GM21367 (cell line): ENCODE measurements around the gene ANKRD23.

Source experiments
- ATAC-seq: cut with Tn5 transposase; IDR thresholded peaks from one replicate; pipeline ENCODE4 v1.9.1; 2021; ENCODE audit not compliant: unreplicated experiment

ANKRD23 gene

GRCh38 chr2:96877631-96878092, 33.8 kb upstream of the ANKRD23 start:
- ATAC-seq, result no peak

- no peak for ATAC-seq
Measured at GRCh38 chr2:96877042-96877451, 33.2 kb upstream of the ANKRD23 start.

- ATAC-seq, result no peak
Measured at GRCh38 chr2:96876269-96877041, 32.6 kb upstream of the ANKRD23 start.

DNA sequence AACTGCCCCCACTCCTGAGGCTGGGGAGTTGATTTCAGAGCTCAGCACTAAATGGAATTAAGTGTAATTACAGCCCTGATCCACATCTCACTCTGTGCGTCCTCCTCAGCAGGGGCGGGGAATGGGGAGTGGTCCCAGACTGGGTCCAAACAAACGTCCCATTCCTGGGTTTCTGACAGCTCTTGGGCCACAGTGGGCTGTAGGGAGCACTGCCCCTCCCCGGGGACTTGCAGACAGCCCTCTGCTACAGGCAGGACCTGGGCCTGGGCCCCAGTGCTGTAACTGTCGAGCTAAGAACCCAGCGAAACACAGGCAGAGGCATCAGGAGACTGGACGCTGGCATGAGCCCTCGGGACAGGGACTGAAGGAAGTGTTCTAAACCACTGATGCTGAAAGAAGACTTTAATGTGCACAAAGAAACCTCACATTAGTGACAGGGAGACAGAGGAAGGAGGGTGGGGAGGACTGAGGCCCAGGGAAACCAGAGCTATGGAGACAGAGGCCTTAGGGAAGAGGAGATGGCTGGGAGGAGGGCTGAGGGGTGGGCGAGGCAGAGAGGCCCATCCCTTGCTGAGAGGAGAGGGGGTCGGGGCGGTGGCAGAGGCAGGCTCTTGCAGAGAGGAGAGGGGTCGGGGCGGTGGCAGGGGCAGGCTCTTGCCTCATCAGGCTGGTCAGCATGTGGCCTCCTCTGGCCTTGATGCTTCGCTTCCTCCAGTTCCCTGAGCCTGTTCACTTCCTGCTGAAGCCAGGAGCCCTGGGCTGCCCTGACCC, 31.9 kb upstream of the ANKRD23 start:
- ATAC-seq, result no peak

- ATAC-seq, result no peak
Measured at GRCh38 chr2:96874198-96874831, 30.5 kb upstream of the ANKRD23 start.

GRCh38 chr2:96873651-96874096, 29.9 kb upstream of the ANKRD23 start:
- ATAC-seq, result no peak

- no peak for ATAC-seq
Measured at GRCh38 chr2:96872591-96873349, 28.9 kb upstream of the ANKRD23 start.

- no peak for ATAC-seq
Measured at GRCh38 chr2:96870626-96871255, 26.9 kb upstream of the ANKRD23 start.

DNA sequence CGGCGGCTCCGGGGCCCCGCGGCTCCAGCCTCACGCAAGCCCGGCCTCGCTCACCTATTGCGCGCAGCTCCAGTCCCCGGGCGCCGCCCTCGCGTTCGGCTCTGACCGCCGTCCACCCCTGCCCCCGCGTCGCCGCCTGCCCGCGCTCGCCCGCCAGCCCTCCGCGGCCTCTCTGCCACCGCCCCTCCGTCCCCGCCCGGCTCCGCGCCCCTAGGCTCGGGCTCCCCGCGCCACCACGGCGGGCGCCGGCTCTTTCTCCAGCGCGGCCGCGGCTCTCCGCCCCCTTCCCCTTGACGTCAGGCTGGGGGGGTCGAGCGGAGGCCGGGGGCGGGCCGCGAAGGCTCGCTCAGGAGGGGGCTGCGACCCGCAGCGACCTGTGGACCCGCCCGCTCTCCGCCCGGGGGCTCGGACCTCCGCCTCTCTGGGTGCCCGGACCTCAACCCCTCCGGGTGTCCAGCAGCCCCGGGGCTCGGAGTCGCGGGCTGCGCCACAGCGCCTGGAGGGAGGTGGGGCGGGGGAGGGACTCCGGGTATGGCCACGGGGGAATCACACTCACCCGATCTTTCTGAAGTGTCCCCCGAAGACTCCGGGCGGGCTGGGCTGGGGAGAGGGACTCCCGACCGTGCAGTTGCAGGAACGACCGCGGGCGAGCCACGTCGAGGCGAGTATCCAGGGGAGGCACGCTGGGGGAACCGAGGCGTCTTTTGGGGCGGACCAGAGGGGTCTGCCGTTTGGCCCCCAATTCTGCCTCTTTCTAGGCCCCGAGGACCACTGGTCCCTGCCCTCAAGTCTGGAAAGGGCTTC, 26.2 kb upstream of the ANKRD23 start, which contains the start of gene SEMA4C:
TSS of gene SEMA4C (minus strand) at position 259 of the 804 bp plus-strand sequence. CDS start 2,194 bp downstream, outside the sequence.
- no peak for ATAC-seq

DNA sequence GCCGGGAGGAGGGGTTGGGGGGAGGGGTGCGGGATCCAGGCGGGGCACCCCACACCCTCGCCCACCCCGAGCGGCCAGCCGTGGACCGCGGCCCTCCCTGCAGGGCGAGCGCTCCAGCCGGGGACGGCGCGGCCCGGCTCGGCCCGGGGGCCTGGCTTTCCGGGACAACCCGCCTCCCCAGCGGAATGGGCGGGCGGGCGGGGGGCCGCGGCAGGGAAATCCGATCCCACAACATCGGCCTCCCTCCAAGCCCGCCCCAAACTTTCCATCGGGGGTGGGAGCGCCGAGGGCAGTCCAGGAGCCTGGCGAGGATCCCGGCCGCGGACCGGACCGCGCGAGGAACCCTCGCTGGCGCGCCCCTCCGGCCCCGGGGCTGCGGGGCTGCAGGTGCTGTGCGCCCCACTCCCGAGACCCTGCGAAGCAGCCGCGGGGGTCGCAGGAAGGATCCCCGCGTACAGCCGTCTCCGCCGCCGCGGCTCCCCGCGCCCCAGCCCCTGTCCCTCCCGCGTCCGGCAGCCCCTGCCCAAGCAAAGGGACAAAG, 25.5 kb upstream of the ANKRD23 start:
- ATAC-seq, result no peak

GRCh38 chr2:96868555-96869280, 24.9 kb upstream of the ANKRD23 start:
- ATAC-seq, result no peak

GRCh38 chr2:96867756-96868554, 24.1 kb upstream of the ANKRD23 start:
- ATAC-seq, result no peak

DNA sequence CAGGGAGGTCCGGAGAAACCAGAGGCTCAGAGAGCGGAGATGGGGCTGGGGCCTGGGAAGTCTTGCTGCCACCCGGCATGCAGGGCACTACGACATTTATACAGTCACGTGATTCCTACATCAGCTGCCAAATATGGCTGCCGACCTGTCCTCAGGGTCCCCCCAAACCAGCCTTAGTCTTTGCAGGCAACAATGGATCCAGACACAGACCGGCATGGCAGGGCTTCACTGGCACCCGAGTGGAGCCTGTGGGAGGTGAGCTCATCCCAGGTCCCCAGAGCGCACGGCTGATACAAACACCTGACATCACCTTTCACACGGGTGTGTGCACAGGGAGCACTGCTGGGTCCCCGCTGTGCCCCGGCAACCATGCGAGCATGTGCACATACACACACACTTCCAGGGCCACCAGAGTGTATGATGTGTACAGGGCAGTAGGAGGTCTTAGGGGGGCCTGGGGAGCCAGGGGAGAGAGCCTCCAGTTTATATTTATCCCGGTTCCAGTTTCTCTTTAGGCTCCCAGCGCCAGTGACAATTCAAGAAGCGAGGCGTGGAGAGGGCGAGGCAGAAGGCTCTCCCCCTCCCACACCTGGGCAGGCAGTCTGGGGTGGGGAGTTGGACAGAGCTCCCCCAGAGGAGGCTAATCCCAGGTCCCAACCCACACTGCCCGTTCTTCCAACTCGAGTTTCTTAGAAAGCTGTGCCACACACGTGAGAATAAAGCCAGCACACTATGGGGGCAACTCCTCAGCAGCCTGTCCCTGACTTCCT, 23.4 kb upstream of the ANKRD23 start:
- ATAC-seq, result no peak

GRCh38 chr2:96866586-96866985, 22.8 kb upstream of the ANKRD23 start:
- no peak for ATAC-seq

DNA sequence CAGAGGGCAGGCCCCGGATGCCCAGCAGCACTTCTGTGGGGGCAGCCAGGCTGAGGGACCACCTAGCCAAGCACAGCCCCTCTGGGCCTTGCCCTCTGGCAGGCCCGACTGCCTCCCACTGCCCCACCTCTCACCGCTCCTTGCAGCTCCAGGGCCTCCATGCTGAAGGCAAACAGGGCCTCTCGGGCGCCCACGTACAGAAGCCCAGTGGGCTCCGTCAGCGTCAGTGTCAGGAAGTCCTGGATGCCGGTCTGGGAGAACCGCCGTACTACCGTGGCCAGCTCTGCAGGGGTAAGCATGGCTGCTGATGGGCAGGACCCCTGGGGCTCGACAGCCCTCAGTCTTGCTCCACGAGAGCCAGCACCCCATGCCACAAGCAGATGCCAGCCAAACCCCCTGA, 22.3 kb upstream of the ANKRD23 start:
- ATAC-seq, result no peak

DNA sequence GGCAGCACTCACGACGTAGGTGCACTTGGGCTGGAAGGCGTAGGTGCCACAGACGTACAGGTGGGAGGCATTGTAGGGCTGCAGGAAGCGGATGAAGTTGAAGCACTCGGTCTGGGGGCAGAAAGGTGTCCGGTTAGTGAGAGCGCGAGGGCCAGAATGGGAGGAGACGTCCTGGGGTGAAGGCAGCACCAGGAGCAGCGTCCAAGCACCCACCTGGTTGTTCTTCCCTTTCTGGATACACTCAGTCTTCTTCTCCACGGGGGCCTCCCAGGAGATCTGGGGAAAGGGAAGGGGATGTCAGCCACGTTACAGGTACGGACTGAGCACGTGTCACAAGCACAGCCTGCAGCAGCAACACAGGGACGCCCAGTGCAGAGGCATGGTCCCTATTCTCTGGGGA, 21.8 kb upstream of the ANKRD23 start:
- ATAC-seq, result no peak
